B cell (primary cell): ENCODE data around the gene TTC24. TPM values are rescaled to one million over a fixed set of nuclear protein-coding genes. Genes with fewer than 3 reads are reported as not detected.

ENCODE experiments used
- ATAC-seq: fragments of 200-7000 bp; cut with Tn5 transposase; one replicate; pipeline ENCODE4 v1.10.0; 2021; ENCODE audit warnings: low read depth, mild to moderate bottlenecking, moderate number of reproducible peaks, moderate library complexity
- CTCF ChIA-PET: fragments of 350-600 bp; sonication (Branson Sonifier 250); formaldehyde crosslinking; loops from one replicate; lab custom pipeline; 2021; ENCODE audit warnings: antibody characterized with exemption, inconsistent platforms; lab: Charles Lee
- POLR2A ChIA-PET: fragments of 350-600 bp; sonication (Branson Sonifier 250); formaldehyde crosslinking; loops from one replicate; lab custom pipeline; 2021; ENCODE audit warnings: antibody characterized with exemption; lab: Charles Lee
- DNase-seq: peaks from one replicate; pipeline ENCODE4 v3.0.0; 2013
- H2AFZ ChIP-seq: 2 replicates; pipeline ENCODE4 v1.6.1; 2012; ENCODE audit warnings: mild to moderate bottlenecking, low read depth, low read length; ENCODE audit not compliant: insufficient read depth, poor library complexity, severe bottlenecking
- H3K27ac ChIP-seq, 2 donors: 1 replicate in 1 of 2; 2 replicates in 1 of 2; pipeline ENCODE4 v1.5.1; 2012 to 2013; ENCODE audit warnings: low read length in 2 of 2, mild to moderate bottlenecking in 2 of 2, moderate library complexity in 1 of 2
- H3K27me3 ChIP-seq, 4 experiments: fragments of 200-600 bp in 1 of 4; sonication (generic) in 1 of 4; replicated peaks in 1 of 4; 1 replicate in 2 of 4; 2 replicates in 2 of 4; pipeline versions ENCODE4 v1.6.1 to v1.7.0; 2013 to 2016; ENCODE audit warnings: low read length in 3 of 4, mild to moderate bottlenecking in 2 of 4, mixed read lengths in 1 of 4, moderate library complexity in 1 of 4; ENCODE audit not compliant: insufficient read depth in 4 of 4, control insufficient read depth in 3 of 4; ENCODE audit errors: control extremely low read depth in 1 of 4
- H3K36me3 ChIP-seq, 2 experiments: replicated peaks in 1 of 2; 1 replicate in 1 of 2; 2 replicates in 1 of 2; pipeline versions ENCODE4 v1.6.1 to v1.7.1; 2013; ENCODE audit warnings: low read length in 1 of 2; ENCODE audit not compliant: insufficient read depth in 2 of 2, control insufficient read depth in 1 of 2; ENCODE audit errors: control extremely low read depth in 1 of 2, extremely low read depth in 1 of 2
- H3K4me1 ChIP-seq, 2 donors: fragments of 200-600 bp in 1 of 2; sonication (generic) in 1 of 2; 1 replicate in 1 of 2; 2 replicates in 1 of 2; pipeline versions ENCODE4 v1.5.1 to v1.6.1; 2013 to 2017; ENCODE audit warnings: low read length in 2 of 2; ENCODE audit not compliant: control insufficient read depth in 2 of 2, insufficient read depth in 2 of 2
- H3K4me2 ChIP-seq: replicated peaks from 2 replicates; pipeline ENCODE3; 2012; ENCODE audit warnings: mild to moderate bottlenecking, low read depth, low read length; ENCODE audit not compliant: poor library complexity, severe bottlenecking
- H3K4me3 ChIP-seq, 5 experiments: fragments of 200-600 bp in 1 of 5; sonication (generic) in 1 of 5; 1 replicate in 3 of 5; 2 replicates in 2 of 5; pipeline versions ENCODE4 v1.5.1 to v1.7.0; 2011 to 2016; ENCODE audit warnings: low read length in 4 of 5, mild to moderate bottlenecking in 4 of 5, low read depth in 2 of 5, control low read depth in 1 of 5, moderate library complexity in 1 of 5; ENCODE audit not compliant: insufficient read depth in 1 of 5; ENCODE audit errors: control extremely low read depth in 1 of 5, extremely low read depth in 1 of 5
- H3K79me2 ChIP-seq: fragments of 200-600 bp; sonication (generic); one replicate; pipeline ENCODE4 v1.6.0; 2016; ENCODE audit warnings: low read length; ENCODE audit not compliant: control insufficient read depth, insufficient read depth
- H3K9ac ChIP-seq: fragments of 200-600 bp; sonication (generic); 2 replicates; pipeline ENCODE4 v1.6.1; 2017; ENCODE audit warnings: mild to moderate bottlenecking, low read length, moderate library complexity
- H3K9me3 ChIP-seq, 3 donors: one replicate each; pipeline versions ENCODE4 v1.6.1 to v1.7.1; 2013; ENCODE audit warnings: low read length in 2 of 3; ENCODE audit not compliant: control insufficient read depth in 2 of 3, insufficient read depth in 1 of 3; ENCODE audit errors: control extremely low read depth in 1 of 3
- H4K20me1 ChIP-seq: 2 replicates; pipeline ENCODE4 v1.6.0; 2012; ENCODE audit warnings: mild to moderate bottlenecking, low read length; ENCODE audit not compliant: insufficient read depth, control insufficient read depth, poor library complexity, severe bottlenecking
- H3K27ac Mint-ChIP-seq: one replicate; pipeline ENCODE4 v1.8.0; 2021; ENCODE audit warnings: mixed read lengths
- H3K27me3 Mint-ChIP-seq: one replicate; pipeline ENCODE4 v1.8.0; 2021; ENCODE audit warnings: mixed read lengths
- H3K4me1 Mint-ChIP-seq: one replicate; pipeline ENCODE4 v1.8.0; 2021; ENCODE audit warnings: mixed read lengths
- H3K4me3 Mint-ChIP-seq: one replicate; pipeline ENCODE4 v1.8.0; 2021; ENCODE audit warnings: mixed read lengths
- H3K9me3 Mint-ChIP-seq: one replicate; pipeline ENCODE4 v1.8.0; 2022; ENCODE audit warnings: mixed read lengths; ENCODE audit not compliant: insufficient read depth
- CTCF ChIP-seq: fragments of 200-600 bp; IDR thresholded peaks from one replicate; pipeline ENCODE4 v1.8.0; 2022; ENCODE audit warnings: antibody characterized with exemption, mild to moderate bottlenecking
- EZH2 ChIP-seq: IDR thresholded peaks from 2 replicates; pipeline ENCODE4 v1.6.1; 2012; ENCODE audit warnings: borderline replicate concordance, low read depth, mild to moderate bottlenecking, moderate library complexity, low read length; ENCODE audit not compliant: insufficient read depth, poor library complexity, severe bottlenecking
- WGBS: methylation state at CpG from one replicate; pipeline ENCODE4 v1.1.5; 2013; ENCODE audit warnings: missing lambda C conversion rate; ENCODE audit not compliant: insufficient coverage; 5-methylcytosine and 5-hydroxymethylcytosine counted together
- intact Hi-C: fragments of 100-400 bp; cut with micrococcal nuclease; formaldehyde crosslinking; loops from one replicate; pipeline ENCODE4 v1.10.0; 2022
- polyA plus RNA-seq: library from polyadenylated mRNA; depleted of rRNA; stranded (reverse); fragments of >200 nt; gene quantifications from 2 replicates; pipeline ENCODE4 v1.2.3, GENCODE V29; 2012
- total RNA-seq, 2 donors: library from RNA; stranded (reverse); fragments of 120-200 nt in 1 of 2; gene quantifications; 1 replicate in 1 of 2; 2 replicates in 1 of 2; pipeline versions ENCODE4 v1.2.3 to v1.2.4, GENCODE V29; 2013 to 2022

Gene TTC24
- total and polyA plus RNA-seq, 2 donors (not counting 1 experiment from before 2014, with no cell fraction given): 24.3 to 29.8 TPM

- no peak overlapping the region for H3K4me2 ChIP-seq
- H3K9me3 ChIP-seq: no peaks in the 10 kb centered on the region
- DNase-seq (no peak), ATAC-seq (no peak)
- Mint-ChIP-seq H3K9me3 (no peaks in the 10 kb centered on the region), H3K4me3 (no peak overlapping the region), H3K27ac (peak overlapping the region; percentile 10), H3K27me3 (no peaks in the 10 kb centered on the region), H3K4me1 (peaks cover 39% of the 10 kb centered on the region)
- ChIA-PET CTCF (interaction anchor here (1.0 to 10.9 kb wide), 7 partner anchors 8 to 144 kb away, joined by 3 to 80 read pairs (median 5); no protein-coding TSS in a partner anchor), POLR2A (interaction anchor here (0.9 kb wide), 1 partner anchor 98 kb away, joined by 3 read pairs; the partner anchor contains the start of gene MEF2D)
- peaks cover 0 to 43% of the 10 kb centered on the region in 2 experiments for H3K36me3 ChIP-seq
- H3K27me3 ChIP-seq: no peaks in the 10 kb centered on the region
- no CpG with 5 or more reads among the region's 4 CpGs for WGBS
- H2AFZ ChIP-seq: no peak overlapping the region
- peaks cover 22 to 24% of the 10 kb centered on the region in 2 donors for H3K4me1 ChIP-seq
- intact Hi-C loops: no loop called here
- H3K79me2 ChIP-seq: peaks cover 34% of the 10 kb centered on the region
- H3K9ac ChIP-seq: no peak overlapping the region
- H3K4me3 ChIP-seq: no peak overlapping the region
- H4K20me1 ChIP-seq: no peaks in the 10 kb centered on the region
- peak overlapping the region in 1 of 2 donors; percentile 50 for H3K27ac ChIP-seq
- no peak for TF ChIP-seq EZH2
- TF ChIP-seq CTCF: no peak
Observed at GRCh38 chr1:156598731-156599432, 19.4 kb downstream of the TTC24 start.

GRCh38 chr1:156599811-156600210, 20.3 kb downstream of the TTC24 start:
- H3K27me3 Mint-ChIP-seq: no peaks in the 10 kb centered on the region
- H3K4me3 Mint-ChIP-seq: peak overlapping the region; percentile 97
- WGBS: no CpG with 5 or more reads among the region's 3 CpGs
- TF ChIP-seq EZH2 (no peak), CTCF (peak; percentile 53)
- intact Hi-C loops: loop anchor here (2.0 kb wide), 3 partner anchors 99 to 143 kb away; partner anchors contain the start of gene MEF2D
- Histone ChIP-seq H2AFZ (no peak overlapping the region), H3K9ac (no peak overlapping the region), H3K27me3 (no peaks in the 10 kb centered on the region), H3K27ac (peak overlapping the region in 1 of 2 donors; percentile 83), H4K20me1 (no peaks in the 10 kb centered on the region), H3K4me1 (peaks cover 22 to 24% of the 10 kb centered on the region in 2 donors), H3K79me2 (peaks cover 37% of the 10 kb centered on the region), H3K9me3 (no peaks in the 10 kb centered on the region), H3K4me3 (no peak overlapping the region), H3K36me3 (peaks cover 0 to 41% of the 10 kb centered on the region in 2 experiments), H3K4me2 (peak overlapping the region; percentile 95)
- POLR2A ChIA-PET: interaction anchor here (0.7 to 0.9 kb wide), 3 partner anchors 28 to 134 kb away, joined by 3 to 8 read pairs (median 7); partner anchors contain the start of gene MEF2D
- no peaks in the 10 kb centered on the region for H3K9me3 Mint-ChIP-seq
- DNase-seq (peak; percentile 70), ATAC-seq (peak; percentile 56)
- peak overlapping the region; percentile 63 for H3K27ac Mint-ChIP-seq
- H3K4me1 Mint-ChIP-seq: peaks cover 39% of the 10 kb centered on the region
- CTCF ChIA-PET: interaction anchor here (0.6 to 10.9 kb wide), 10 partner anchors 9 to 214 kb away, joined by 3 to 80 read pairs (median 4); partner anchors contain the start of gene MEF2D
